ENCODE results near the gene SBF2.

Gene SBF2

DNA sequence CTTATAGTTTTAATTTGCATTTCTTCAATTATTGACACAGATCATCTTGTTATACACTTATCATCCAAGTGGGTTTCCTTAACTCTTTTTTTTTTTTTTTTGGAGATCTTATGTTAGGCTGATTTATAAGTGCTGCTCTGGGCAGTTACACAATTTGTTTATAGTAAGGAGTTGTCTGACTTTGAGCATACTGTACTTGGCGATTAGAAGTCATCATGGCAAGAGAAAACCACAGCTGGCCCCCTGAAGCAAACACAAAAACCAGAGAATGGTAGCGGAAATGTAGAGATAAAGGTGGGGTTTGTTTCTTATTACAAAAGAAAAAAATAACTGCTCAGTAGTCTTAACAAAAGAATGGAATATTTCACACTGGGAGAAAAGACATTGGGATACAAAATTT, 337.5 kb downstream of the SBF2 start:
- Histone ChIP-seq H3K4me3 (ENCODE audit: low read length) (no peak overlapping the region), H3K27ac (ENCODE audit: low read depth, low read length) (no peak overlapping the region), H3K27me3 (ENCODE audit: control insufficient read depth, low read length) (no peaks in the 10 kb centered on the region), H3K36me3 (ENCODE audit: control insufficient read depth, low read length) (no peaks in the 10 kb centered on the region), H3F3A (ENCODE audit: control insufficient read depth, insufficient read depth) (no peaks in the 10 kb centered on the region), H3K9me3 (ENCODE audit: control insufficient read depth, insufficient read depth, low read length) (no peaks in the 10 kb centered on the region), H3K9me2 (replicated peaks; ENCODE audit: control insufficient read depth, low read length) (no peaks in the 10 kb centered on the region), H3K79me2 (ENCODE audit: control insufficient read depth, low read length) (no peaks in the 10 kb centered on the region), H3K4me2 (ENCODE audit: low read length) (no peak overlapping the region), H3K4me1 (ENCODE audit: control insufficient read depth, low read length) (no peaks in the 10 kb centered on the region), H4K20me1 (ENCODE audit: control insufficient read depth, insufficient read depth, low read depth, low read length) (no peaks in the 10 kb centered on the region)
- TF ChIP-seq, protein P1, sequence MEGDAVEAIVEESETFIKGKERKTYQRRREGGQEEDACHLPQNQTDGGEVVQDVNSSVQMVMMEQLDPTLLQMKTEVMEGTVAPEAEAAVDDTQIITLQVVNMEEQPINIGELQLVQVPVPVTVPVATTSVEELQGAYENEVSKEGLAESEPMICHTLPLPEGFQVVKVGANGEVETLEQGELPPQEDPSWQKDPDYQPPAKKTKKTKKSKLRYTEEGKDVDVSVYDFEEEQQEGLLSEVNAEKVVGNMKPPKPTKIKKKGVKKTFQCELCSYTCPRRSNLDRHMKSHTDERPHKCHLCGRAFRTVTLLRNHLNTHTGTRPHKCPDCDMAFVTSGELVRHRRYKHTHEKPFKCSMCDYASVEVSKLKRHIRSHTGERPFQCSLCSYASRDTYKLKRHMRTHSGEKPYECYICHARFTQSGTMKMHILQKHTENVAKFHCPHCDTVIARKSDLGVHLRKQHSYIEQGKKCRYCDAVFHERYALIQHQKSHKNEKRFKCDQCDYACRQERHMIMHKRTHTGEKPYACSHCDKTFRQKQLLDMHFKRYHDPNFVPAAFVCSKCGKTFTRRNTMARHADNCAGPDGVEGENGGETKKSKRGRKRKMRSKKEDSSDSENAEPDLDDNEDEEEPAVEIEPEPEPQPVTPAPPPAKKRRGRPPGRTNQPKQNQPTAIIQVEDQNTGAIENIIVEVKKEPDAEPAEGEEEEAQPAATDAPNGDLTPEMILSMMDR (IDR thresholded peaks at IDR 0.05; ENCODE audit: low read depth, low read length, poor library complexity, severe bottlenecking) = no peak
- TF ChIP-seq EZH2phosphoT487 (IDR thresholded peaks at IDR 0.05; ENCODE audit: borderline replicate concordance, low read length) = no peak

DNA sequence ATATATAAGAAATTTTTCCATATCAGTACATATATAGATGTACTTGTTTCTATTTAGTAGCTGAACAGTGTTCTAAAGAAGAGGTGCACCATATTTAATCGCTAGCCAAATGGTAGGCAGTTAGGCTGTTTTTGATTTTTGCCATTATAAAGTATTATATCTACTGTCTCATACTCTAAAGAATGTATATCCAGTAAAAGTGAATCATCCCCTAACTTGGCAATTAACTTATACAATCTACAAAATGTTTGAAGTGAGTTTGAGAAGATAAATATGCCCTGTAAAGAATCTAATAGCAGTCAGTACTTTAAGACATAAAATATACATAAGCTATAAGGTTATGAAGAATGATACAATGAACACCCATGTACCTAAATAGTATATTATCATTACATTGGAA, 338.6 kb downstream of the SBF2 start:
- H3K4me3 ChIP-seq (ENCODE audit: low read length) = no peak overlapping the region
- no peaks in the 10 kb centered on the region for H3K27me3 ChIP-seq (ENCODE audit: control insufficient read depth, low read length)
- no peaks in the 10 kb centered on the region for H3K36me3 ChIP-seq (ENCODE audit: control insufficient read depth, low read length)
- no peaks in the 10 kb centered on the region for H4K20me1 ChIP-seq (ENCODE audit: control insufficient read depth, insufficient read depth, low read depth, low read length)
- TF ChIP-seq EZH2phosphoT487 (IDR thresholded peaks at IDR 0.05; ENCODE audit: borderline replicate concordance, low read length) = no peak
- TF ChIP-seq, protein P1 (IDR thresholded peaks at IDR 0.05; ENCODE audit: low read depth, low read length, poor library complexity, severe bottlenecking) = no peak
- H3K27ac ChIP-seq (ENCODE audit: low read depth, low read length) = no peak overlapping the region
- H3F3A ChIP-seq (ENCODE audit: control insufficient read depth, insufficient read depth) = no peaks in the 10 kb centered on the region
- H3K4me2 ChIP-seq (ENCODE audit: low read length) = no peak overlapping the region
- H3K79me2 ChIP-seq (ENCODE audit: control insufficient read depth, low read length) = no peaks in the 10 kb centered on the region
- no peaks in the 10 kb centered on the region for H3K4me1 ChIP-seq (ENCODE audit: control insufficient read depth, low read length)
- no peaks in the 10 kb centered on the region for H3K9me3 ChIP-seq (ENCODE audit: control insufficient read depth, insufficient read depth, low read length)
- no peaks in the 10 kb centered on the region for H3K9me2 ChIP-seq (replicated peaks; ENCODE audit: control insufficient read depth, low read length)

DNA sequence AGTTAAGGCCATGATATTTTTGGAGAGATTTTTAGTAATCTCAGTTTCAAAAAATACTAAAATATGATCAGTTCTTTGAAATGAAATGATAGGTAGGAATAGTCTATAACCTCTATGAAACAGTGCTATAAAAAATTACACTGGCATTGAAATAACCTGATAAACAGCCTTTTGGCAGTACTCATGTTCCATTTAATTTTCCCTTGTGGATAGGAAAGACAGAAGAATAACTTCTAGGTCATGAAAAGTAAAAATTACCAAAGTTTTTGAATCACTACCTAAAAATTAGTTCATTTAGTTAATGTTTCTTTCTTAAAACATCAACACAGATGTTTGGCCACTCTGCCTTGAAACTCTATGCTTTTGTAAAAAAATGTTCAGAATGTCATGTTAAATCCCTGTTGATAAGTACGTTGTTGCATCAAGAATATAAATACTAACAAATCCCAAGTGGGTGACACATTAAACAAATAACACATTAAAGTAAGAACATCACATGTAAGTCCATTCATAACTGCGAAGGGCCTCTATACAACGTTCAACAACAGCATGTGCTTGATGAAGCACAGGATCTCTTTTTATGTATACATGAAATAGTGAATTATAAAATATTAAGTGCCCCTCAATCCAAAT, 339.9 kb downstream of the SBF2 start:
- no peak overlapping the region for H3K27ac ChIP-seq (ENCODE audit: low read depth, low read length)

More for the DNA sequence above, 339.9 kb downstream of the SBF2 start:
- no peaks in the 10 kb centered on the region for H3K27me3 ChIP-seq (ENCODE audit: control insufficient read depth, low read length)
- no peak for TF ChIP-seq EZH2phosphoT487 (IDR thresholded peaks at IDR 0.05; ENCODE audit: borderline replicate concordance, low read length)
- TF ChIP-seq, protein P1 (IDR thresholded peaks at IDR 0.05; ENCODE audit: low read depth, low read length, poor library complexity, severe bottlenecking) = no peak
- H3K4me2 ChIP-seq (ENCODE audit: low read length) = no peak overlapping the region
- no peaks in the 10 kb centered on the region for H3K9me3 ChIP-seq (ENCODE audit: control insufficient read depth, insufficient read depth, low read length)
- no peaks in the 10 kb centered on the region for H3F3A ChIP-seq (ENCODE audit: control insufficient read depth, insufficient read depth)
- no peaks in the 10 kb centered on the region for H3K9me2 ChIP-seq (replicated peaks; ENCODE audit: control insufficient read depth, low read length)
- H3K4me3 ChIP-seq (ENCODE audit: low read length) = no peak overlapping the region
- no peaks in the 10 kb centered on the region for H3K4me1 ChIP-seq (ENCODE audit: control insufficient read depth, low read length)
- H3K36me3 ChIP-seq (ENCODE audit: control insufficient read depth, low read length) = no peaks in the 10 kb centered on the region
- no peaks in the 10 kb centered on the region for H3K79me2 ChIP-seq (ENCODE audit: control insufficient read depth, low read length)
- H4K20me1 ChIP-seq (ENCODE audit: control insufficient read depth, insufficient read depth, low read depth, low read length) = no peaks in the 10 kb centered on the region
